Neural cell (in vitro differentiated cells): ENCODE data around the gene TGFBR3.

Experiments
- CTCF ChIP-seq: fragments of 450-650 bp; IDR thresholded peaks from 2 replicates; pipeline ENCODE4 v1.5.1; 2014; ENCODE audit warnings: antibody characterized with exemption, mild to moderate bottlenecking, moderate library complexity; ENCODE audit not compliant: poor library complexity, severe bottlenecking
- EP300 ChIP-seq: fragments of 450-650 bp; conservative IDR thresholded peaks from 2 replicates; pipeline ENCODE4 v1.6.1; 2014; ENCODE audit warnings: antibody characterized with exemption, mild to moderate bottlenecking, moderate library complexity; ENCODE audit not compliant: poor library complexity, severe bottlenecking
- EZH2 ChIP-seq: fragments of 200-600, 300-800 bp; shearing (Covaris generic), sonication (generic); IDR thresholded peaks from 2 replicates; pipeline ENCODE4 v1.6.1; 2014; ENCODE audit warnings: antibody characterized with exemption, low read length, borderline replicate concordance, mild to moderate bottlenecking; ENCODE audit not compliant: insufficient read depth, poor library complexity, severe bottlenecking
- MXI1 ChIP-seq: fragments of 450-650 bp; conservative IDR thresholded peaks from 2 replicates; pipeline ENCODE4 v1.6.1; 2014; ENCODE audit warnings: antibody characterized with exemption, mild to moderate bottlenecking; ENCODE audit not compliant: poor library complexity, severe bottlenecking
- TAF1 ChIP-seq: IDR thresholded peaks from 2 replicates; pipeline ENCODE4 v1.6.1; 2012; ENCODE audit warnings: low read depth

GRCh38 chr1:91870322-91870721, 15.6 kb downstream of the TGFBR3 start:
- TF ChIP-seq MXI1 = no peak
- TF ChIP-seq TAF1 = no peak
- no peak for TF ChIP-seq CTCF
- no peak for TF ChIP-seq EP300
- no peak for TF ChIP-seq EZH2
